Vagina (tissue), 2 donors: Measurements from ENCODE around the gene MED19. TPM values are rescaled to one million over a fixed set of nuclear protein-coding genes. Genes with fewer than 3 reads are reported as not detected.

Source experiments
- DNase-seq, 2 donors: peaks; one replicate each; pipeline ENCODE4 v3.0.0-alpha.2; 2017; ENCODE audit errors: extremely low spot score in 2 of 2
- H3K27ac ChIP-seq: fragments of 200-600 bp; sonication (generic); one replicate; pipeline ENCODE4 v1.5.1; 2019
- H3K27me3 ChIP-seq: fragments of 200-600 bp; sonication (generic); one replicate; pipeline ENCODE4 v1.5.1; 2019
- H3K36me3 ChIP-seq, 2 donors: fragments of 200-600 bp; sonication (generic); one replicate each; pipeline ENCODE4 v1.5.1; 2017 to 2019
- H3K4me1 ChIP-seq: fragments of 200-600 bp; sonication (generic); one replicate; pipeline ENCODE4 v1.5.1; 2019
- H3K4me3 ChIP-seq, 2 donors: fragments of 200-600 bp; sonication (generic); 1 replicate in 1 of 2; 2 replicates in 1 of 2; pipeline ENCODE4 v1.5.1; 2016 to 2019
- H3K9me3 ChIP-seq: fragments of 200-600 bp; sonication (generic); one replicate; pipeline ENCODE4 v1.5.1; 2019
- POLR2A ChIP-seq, 2 donors: fragments of 450-650 bp; IDR thresholded peaks; one replicate each; pipeline ENCODE4 v1.6.1; 2017; ENCODE audit warnings: antibody characterized with exemption in 2 of 2, mild to moderate bottlenecking in 2 of 2, moderate library complexity in 2 of 2
- POLR2AphosphoS5 ChIP-seq, 2 donors: sonication (generic); formaldehyde crosslinking; IDR thresholded peaks; one replicate each; pipeline ENCODE4 v1.9.0; 2017; ENCODE audit warnings: antibody characterized with exemption in 2 of 2, mild to moderate bottlenecking in 2 of 2, low read depth in 1 of 2; ENCODE audit not compliant: insufficient read depth in 1 of 2
- intact Hi-C: fragments of 100-400 bp; cut with DNase I; formaldehyde crosslinking; loops from one replicate; pipeline ENCODE4 v1.15.1; 2023
- total RNA-seq: library from RNA; depleted of rRNA; stranded (reverse); fragments of >200 nt; gene quantifications from one replicate; pipeline ENCODE4 v1.2.3, GENCODE V29; 2016
- TF ChIP-seq, protein P1 (sequence below), 3 experiments: fragments of 450-650 bp in 2 of 3; fragments of 200-600 bp in 1 of 3; sonication (generic) in 1 of 3; IDR thresholded peaks; one replicate each; pipeline ENCODE4 v1.5.1; 2017 to 2019; ENCODE audit warnings: antibody characterized with exemption in 3 of 3, mild to moderate bottlenecking in 2 of 3, moderate library complexity in 2 of 3

Gene MED19, protein sequence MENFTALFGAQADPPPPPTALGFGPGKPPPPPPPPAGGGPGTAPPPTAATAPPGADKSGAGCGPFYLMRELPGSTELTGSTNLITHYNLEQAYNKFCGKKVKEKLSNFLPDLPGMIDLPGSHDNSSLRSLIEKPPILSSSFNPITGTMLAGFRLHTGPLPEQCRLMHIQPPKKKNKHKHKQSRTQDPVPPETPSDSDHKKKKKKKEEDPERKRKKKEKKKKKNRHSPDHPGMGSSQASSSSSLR
- 18.4 TPM for total RNA-seq

DNA sequence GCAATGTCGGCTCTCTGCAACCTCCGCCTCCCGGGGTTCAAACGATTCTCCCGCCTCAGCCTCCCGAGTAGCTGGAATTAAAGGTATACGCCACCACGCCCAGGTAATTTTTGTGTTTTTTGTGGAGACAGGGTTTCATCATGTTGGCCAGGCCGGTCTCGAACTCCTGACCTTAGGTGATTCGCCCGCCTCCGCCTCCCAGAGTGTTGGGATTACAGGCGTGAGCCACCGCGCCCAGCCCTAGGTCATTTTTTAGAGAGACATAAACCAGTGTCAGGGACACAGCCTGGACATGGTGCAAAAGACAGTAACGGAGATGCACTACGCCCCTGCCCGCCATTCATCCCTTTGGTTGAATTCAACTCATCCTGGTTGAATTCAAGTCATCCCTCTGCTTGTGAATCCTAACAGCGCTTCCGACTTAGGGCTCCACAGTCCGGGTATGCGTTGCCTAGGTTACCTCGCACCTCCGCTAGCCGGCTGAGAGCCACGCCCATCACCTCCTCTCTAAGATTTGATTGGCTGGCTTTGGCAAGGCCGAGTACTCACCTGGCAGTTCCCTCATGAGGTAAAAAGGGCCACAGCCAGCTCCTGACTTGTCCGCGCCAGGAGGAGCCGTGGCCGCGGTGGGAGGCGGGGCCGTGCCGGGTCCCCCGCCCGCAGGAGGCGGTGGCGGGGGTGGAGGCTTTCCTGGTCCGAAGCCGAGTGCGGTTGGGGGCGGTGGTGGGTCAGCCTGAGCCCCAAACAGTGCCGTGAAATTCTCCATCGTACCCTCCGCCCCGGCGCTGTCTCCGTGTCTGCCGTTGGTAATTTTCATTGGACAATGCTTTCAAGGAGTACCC, at the start of gene MED19:
Gene MED19, minus strand, starts transcription at position 802 of the 842 bp plus-strand sequence. Its CDS starts 36 bp downstream, at position 766.
- intact Hi-C loops, result no loop called here

DNA sequence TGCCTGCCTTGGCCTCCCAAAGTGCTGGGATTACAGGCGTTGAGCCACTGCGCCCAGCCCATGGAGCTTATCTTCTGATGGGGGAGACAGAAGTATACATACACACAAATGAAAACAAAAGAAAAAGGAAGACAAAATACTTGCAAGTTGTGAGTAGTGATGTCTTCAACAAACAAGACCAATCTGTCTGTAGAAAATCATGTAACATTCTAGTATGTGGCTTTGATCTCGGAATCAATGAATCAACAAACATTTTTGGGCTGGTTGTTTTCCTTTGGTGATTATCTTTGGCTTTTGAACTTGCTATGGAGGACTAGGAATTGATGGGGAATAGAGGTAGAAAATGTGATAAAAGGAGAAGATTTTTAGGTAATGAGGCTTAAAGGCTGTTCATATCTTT, 46.2 kb upstream of the MED19 start:
- Histone ChIP-seq H3K9me3 (no peaks in the 10 kb centered on the region), H3K27me3 (no peaks in the 10 kb centered on the region), H3K4me3 (no peak overlapping the region), H3K36me3 (no peaks in the 10 kb centered on the region), H3K27ac (no peak overlapping the region), H3K4me1 (no peaks in the 10 kb centered on the region)
- TF ChIP-seq, protein P1, sequence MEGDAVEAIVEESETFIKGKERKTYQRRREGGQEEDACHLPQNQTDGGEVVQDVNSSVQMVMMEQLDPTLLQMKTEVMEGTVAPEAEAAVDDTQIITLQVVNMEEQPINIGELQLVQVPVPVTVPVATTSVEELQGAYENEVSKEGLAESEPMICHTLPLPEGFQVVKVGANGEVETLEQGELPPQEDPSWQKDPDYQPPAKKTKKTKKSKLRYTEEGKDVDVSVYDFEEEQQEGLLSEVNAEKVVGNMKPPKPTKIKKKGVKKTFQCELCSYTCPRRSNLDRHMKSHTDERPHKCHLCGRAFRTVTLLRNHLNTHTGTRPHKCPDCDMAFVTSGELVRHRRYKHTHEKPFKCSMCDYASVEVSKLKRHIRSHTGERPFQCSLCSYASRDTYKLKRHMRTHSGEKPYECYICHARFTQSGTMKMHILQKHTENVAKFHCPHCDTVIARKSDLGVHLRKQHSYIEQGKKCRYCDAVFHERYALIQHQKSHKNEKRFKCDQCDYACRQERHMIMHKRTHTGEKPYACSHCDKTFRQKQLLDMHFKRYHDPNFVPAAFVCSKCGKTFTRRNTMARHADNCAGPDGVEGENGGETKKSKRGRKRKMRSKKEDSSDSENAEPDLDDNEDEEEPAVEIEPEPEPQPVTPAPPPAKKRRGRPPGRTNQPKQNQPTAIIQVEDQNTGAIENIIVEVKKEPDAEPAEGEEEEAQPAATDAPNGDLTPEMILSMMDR (IDR thresholded peaks at IDR 0.05), result no peak
- TF ChIP-seq POLR2A (IDR thresholded peaks at IDR 0.05), result no peak
- no peak for TF ChIP-seq POLR2AphosphoS5 (IDR thresholded peaks at IDR 0.05; ENCODE audit: insufficient read depth in 1 of 2, low read depth in 1 of 2)
- no peak for DNase-seq
- intact Hi-C loops, result no loop called here

More for the DNA sequence above, at the start of gene MED19:
- peak within 1 kb of the TSS; percentile 93 for H3K27ac ChIP-seq
- H3K36me3 ChIP-seq, result no peaks in the 10 kb centered on the region
- DNase-seq, result peak in 1 of 2 donors; percentile 97
- H3K27me3 ChIP-seq, result no peaks in the 10 kb centered on the region
- H3K9me3 ChIP-seq, result no peaks in the 10 kb centered on the region
- H3K4me1 ChIP-seq, result peaks cover 55% of the 10 kb centered on the region
- H3K4me3 ChIP-seq, result peak within 1 kb of the TSS; percentile 98 to 100
- TF ChIP-seq POLR2A (IDR thresholded peaks at IDR 0.05) (peak in 1 of 2 donors; percentile 41), POLR2AphosphoS5 (IDR thresholded peaks at IDR 0.05; ENCODE audit: insufficient read depth in 1 of 2, low read depth in 1 of 2) (peak in 1 of 2 donors; percentile 77)
- TF ChIP-seq, protein P1 (IDR thresholded peaks at IDR 0.05), result no peak

DNA sequence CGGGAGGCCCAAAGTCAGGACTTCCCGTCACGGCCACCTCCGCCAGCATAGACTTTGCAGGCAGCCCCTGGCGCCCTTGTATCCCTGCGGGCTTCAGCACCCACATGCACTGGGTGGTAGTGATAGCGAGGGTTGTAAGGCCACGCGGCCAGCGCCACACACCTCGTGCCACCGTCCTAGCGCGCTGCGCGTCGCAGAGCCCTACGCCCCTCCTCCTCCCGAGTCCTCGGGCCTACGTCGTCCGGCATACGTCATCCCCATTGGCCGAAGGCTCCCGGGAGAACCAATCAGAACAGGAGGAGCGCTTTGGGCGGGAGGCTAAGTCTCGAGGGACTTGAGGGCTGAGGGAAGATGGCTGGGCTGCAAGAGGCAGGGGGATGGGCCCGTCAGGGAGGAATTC, 40.9 kb upstream of the MED19 start:
- Histone ChIP-seq H3K4me1 (no peaks in the 10 kb centered on the region), H3K9me3 (no peaks in the 10 kb centered on the region), H3K27ac (no peak overlapping the region), H3K36me3 (no peaks in the 10 kb centered on the region), H3K27me3 (no peaks in the 10 kb centered on the region), H3K4me3 (no peak overlapping the region)
- no peak for DNase-seq
- TF ChIP-seq POLR2AphosphoS5 (IDR thresholded peaks at IDR 0.05; ENCODE audit: insufficient read depth in 1 of 2, low read depth in 1 of 2) (no peak), POLR2A (IDR thresholded peaks at IDR 0.05) (no peak)
- TF ChIP-seq, protein P1 (IDR thresholded peaks at IDR 0.05), result no peak
- intact Hi-C loops, result no loop called here

DNA sequence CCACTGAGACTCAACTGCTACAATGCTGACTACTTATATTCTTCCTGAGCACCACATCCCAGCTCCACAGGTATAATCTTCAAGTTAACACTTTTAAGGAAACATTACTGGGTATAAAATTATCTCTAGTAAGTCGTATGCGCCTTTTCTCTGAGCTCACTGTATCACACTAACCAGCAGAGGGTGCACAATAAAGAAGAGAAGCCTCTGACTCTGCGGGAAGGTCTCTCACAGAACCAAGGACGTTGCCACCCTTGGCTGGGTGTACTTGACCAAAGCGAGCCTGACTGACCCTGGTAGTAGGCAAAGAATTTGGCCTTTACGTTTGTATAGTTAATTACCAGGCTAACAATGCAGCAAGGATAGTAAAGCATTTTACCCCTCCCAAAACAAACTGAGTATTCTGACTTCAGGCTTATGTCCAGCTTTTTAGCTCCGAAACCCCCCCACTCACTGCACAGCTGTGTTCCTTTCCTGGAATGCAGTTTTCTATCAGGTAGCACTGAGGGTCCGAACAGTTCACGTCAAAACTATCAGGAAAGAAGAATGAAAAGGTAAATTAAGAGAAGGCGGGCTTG, 39.8 kb upstream of the MED19 start, which contains the start of gene BTBD18:
Gene BTBD18, minus strand, starts transcription at position 144 of the 578 bp plus-strand sequence. CDS start 631 bp downstream, outside the sequence.
- DNase-seq, result no peak
- Histone ChIP-seq H3K9me3 (no peaks in the 10 kb centered on the region), H3K4me1 (no peaks in the 10 kb centered on the region), H3K27ac (no peak within 1 kb of the TSS), H3K36me3 (no peaks in the 10 kb centered on the region), H3K4me3 (no peak within 1 kb of the TSS), H3K27me3 (no peaks in the 10 kb centered on the region)
- TF ChIP-seq, protein P1 (IDR thresholded peaks at IDR 0.05), result peak in 2 of 3 experiments; percentile 10 to 36
- TF ChIP-seq POLR2AphosphoS5 (IDR thresholded peaks at IDR 0.05; ENCODE audit: insufficient read depth in 1 of 2, low read depth in 1 of 2) (no peak), POLR2A (IDR thresholded peaks at IDR 0.05) (no peak)
- intact Hi-C loops, result no loop called here
